Neuronal stem cell (in vitro differentiated cells): ENCODE data around the gene SLX9.

Source experiments
- DNase-seq: peaks from one replicate; pipeline ENCODE4 v3.0.0-alpha.2; 2013; ENCODE audit warnings: low spot score
- H2AFZ ChIP-seq: one replicate; pipeline ENCODE4 v1.6.1; 2013; ENCODE audit warnings: mild to moderate bottlenecking, low read length, inconsistent platforms
- H2AK5ac ChIP-seq: 2 replicates; pipeline ENCODE4 v1.6.1; 2013; ENCODE audit warnings: low read depth, mild to moderate bottlenecking, inconsistent platforms, low read length, moderate library complexity, mixed read lengths
- H2BK120ac ChIP-seq: 2 replicates; pipeline ENCODE4 v1.6.1; 2013; ENCODE audit warnings: low read depth, mild to moderate bottlenecking, inconsistent platforms, low read length, moderate library complexity, mixed read lengths
- H2BK12ac ChIP-seq: one replicate; pipeline ENCODE4 v1.6.1; 2013; ENCODE audit warnings: low read length, inconsistent platforms
- H2BK15ac ChIP-seq: 2 replicates; pipeline ENCODE4 v1.6.1; 2013; ENCODE audit warnings: mild to moderate bottlenecking, low read length, inconsistent platforms, mixed read lengths
- H2BK5ac ChIP-seq: one replicate; pipeline ENCODE4 v1.6.1; 2013; ENCODE audit warnings: inconsistent platforms, mild to moderate bottlenecking, low read length, moderate library complexity
- H3K14ac ChIP-seq: one replicate; pipeline ENCODE4 v1.6.1; 2013; ENCODE audit warnings: low read length, inconsistent platforms
- H3K18ac ChIP-seq: 2 replicates; pipeline ENCODE4 v1.6.1; 2013; ENCODE audit warnings: low read length, inconsistent platforms
- H3K23ac ChIP-seq: 2 replicates; pipeline ENCODE4 v1.6.1; 2013; ENCODE audit warnings: low read depth, mild to moderate bottlenecking, mixed read lengths, low read length, inconsistent platforms; ENCODE audit not compliant: poor library complexity
- H3K27ac ChIP-seq: replicated peaks from 3 replicates; pipeline ENCODE4 v1.5.1; 2013; ENCODE audit warnings: low read length, inconsistent platforms
- H3K27me3 ChIP-seq, 3 experiments: 2 replicates each; pipeline ENCODE4 v1.6.1; 2013; ENCODE audit warnings: low read length in 3 of 3, mild to moderate bottlenecking in 2 of 3, inconsistent platforms in 1 of 3, low read depth in 1 of 3, mixed read lengths in 1 of 3, moderate library complexity in 1 of 3; ENCODE audit not compliant: control insufficient read depth in 3 of 3, insufficient read depth in 3 of 3
- H3K36me3 ChIP-seq, 2 donors: replicated peaks in 1 of 2; 2 replicates each; pipeline ENCODE4 v1.6.1; 2013; ENCODE audit warnings: low read length in 2 of 2; ENCODE audit not compliant: control insufficient read depth in 2 of 2, insufficient read depth in 2 of 2
- H3K4ac ChIP-seq: 2 replicates; pipeline ENCODE4 v1.6.1; 2013; ENCODE audit warnings: inconsistent platforms, mild to moderate bottlenecking, low read length, moderate library complexity
- H3K4me1 ChIP-seq, 2 donors: 1 replicate in 1 of 2; 2 replicates in 1 of 2; pipeline ENCODE4 v1.6.1; 2013; ENCODE audit warnings: low read length in 2 of 2, low read depth in 1 of 2; ENCODE audit not compliant: control insufficient read depth in 2 of 2, insufficient read depth in 1 of 2
- H3K4me2 ChIP-seq: one replicate; pipeline ENCODE4 v1.6.1; 2013; ENCODE audit warnings: mild to moderate bottlenecking, low read length, inconsistent platforms; ENCODE audit not compliant: insufficient read depth, poor library complexity, severe bottlenecking
- H3K4me3 ChIP-seq, 2 donors: 2 replicates each; pipeline ENCODE4 v1.5.1; 2013; ENCODE audit warnings: low read length in 2 of 2, mild to moderate bottlenecking in 2 of 2, inconsistent platforms in 1 of 2, moderate library complexity in 1 of 2
- H3K79me1 ChIP-seq: one replicate; pipeline ENCODE4 v1.6.1; 2013; ENCODE audit warnings: low read depth, mild to moderate bottlenecking, inconsistent platforms, low read length, moderate library complexity
- H3K9ac ChIP-seq: one replicate; pipeline ENCODE4 v1.6.1; 2013; ENCODE audit warnings: mild to moderate bottlenecking, low read depth, low read length, inconsistent platforms; ENCODE audit not compliant: poor library complexity
- H3K9me3 ChIP-seq, 2 donors: replicated peaks in 1 of 2; 2 replicates each; pipeline versions ENCODE3 to v1.6.1; 2013; ENCODE audit warnings: low read length in 2 of 2, mild to moderate bottlenecking in 2 of 2, inconsistent platforms in 1 of 2, low read depth in 1 of 2, mixed read lengths in 1 of 2, moderate library complexity in 1 of 2; ENCODE audit not compliant: control insufficient read depth in 2 of 2, insufficient read depth in 1 of 2
- H4K8ac ChIP-seq: one replicate; pipeline ENCODE4 v1.6.1; 2013; ENCODE audit warnings: low read depth, mild to moderate bottlenecking, inconsistent platforms, low read length, moderate library complexity
- H4K91ac ChIP-seq: one replicate; pipeline ENCODE4 v1.6.1; 2013; ENCODE audit warnings: low read length, low read depth, mild to moderate bottlenecking, inconsistent platforms; ENCODE audit not compliant: poor library complexity
- WGBS, 2 donors: extraction: QIAGEN DNeasy Blood & Tissue Kit; methylation state at CpG; one replicate each; pipeline ENCODE4 v1.1.7; 2013; ENCODE audit warnings: missing lambda C conversion rate in 2 of 2, mixed read lengths in 1 of 2; ENCODE audit not compliant: insufficient read length in 2 of 2, insufficient replicate concordance in 1 of 2; ENCODE audit errors: extremely low coverage in 2 of 2; 5-methylcytosine and 5-hydroxymethylcytosine counted together

The SLX9 gene

GRCh38 chr21:44985441-44986401 is 45.9 kb downstream of the SLX9 start:
- no peak overlapping the region for H2BK5ac ChIP-seq
- peak overlapping the region; percentile 92 for H2AK5ac ChIP-seq
- WGBS, 2 donors = no CpG with 5 or more reads among the region's 26 CpGs
- H3K23ac ChIP-seq = peak overlapping the region; percentile 5
- no peak overlapping the region for H2BK15ac ChIP-seq
- no peak for DNase-seq
- no peaks in the 10 kb centered on the region for H3K79me1 ChIP-seq
- no peak overlapping the region for H3K27ac ChIP-seq
- no peak overlapping the region for H3K4me2 ChIP-seq
- peaks cover 7 to 29% of the 10 kb centered on the region in 2 donors for H3K4me1 ChIP-seq
- no peak overlapping the region for H4K91ac ChIP-seq
- H3K4ac ChIP-seq = no peak overlapping the region
- peak overlapping the region; percentile 15 for H3K18ac ChIP-seq
- H2BK120ac ChIP-seq = no peak overlapping the region
- no peak overlapping the region for H3K14ac ChIP-seq
- H2BK12ac ChIP-seq = no peak overlapping the region
- no peaks in the 10 kb centered on the region for H3K9me3 ChIP-seq
- peaks cover 0 to 18% (median 0%) of the 10 kb centered on the region in 3 experiments for H3K27me3 ChIP-seq
- H3K9ac ChIP-seq = peak overlapping the region; percentile 25
- peak overlapping the region; percentile 82 for H2AFZ ChIP-seq
- no peak overlapping the region for H3K4me3 ChIP-seq
- H3K36me3 ChIP-seq = no peaks in the 10 kb centered on the region
- no peak overlapping the region for H4K8ac ChIP-seq

GRCh38 chr21:44986471-44987291 is 46.9 kb downstream of the SLX9 start:
- no peak for DNase-seq
- Histone ChIP-seq H2BK5ac (no peak overlapping the region), H3K79me1 (no peaks in the 10 kb centered on the region), H3K9ac (peak overlapping the region; percentile 24), H3K27me3 (peaks cover 0 to 18% (median 0%) of the 10 kb centered on the region in 3 experiments), H3K4ac (no peak overlapping the region), H3K4me3 (no peak overlapping the region), H3K23ac (no peak overlapping the region), H3K14ac (no peak overlapping the region), H2BK15ac (no peak overlapping the region), H2BK120ac (no peak overlapping the region), H3K4me1 (peaks cover 7 to 29% of the 10 kb centered on the region in 2 donors), H2AK5ac (peak overlapping the region; percentile 3), H4K8ac (no peak overlapping the region), H2BK12ac (peak overlapping the region; percentile 73), H4K91ac (no peak overlapping the region), H2AFZ (no peak overlapping the region), H3K27ac (no peak overlapping the region), H3K9me3 (no peaks in the 10 kb centered on the region), H3K36me3 (no peaks in the 10 kb centered on the region), H3K4me2 (no peak overlapping the region), H3K18ac (peak overlapping the region; percentile 48)
- WGBS, 2 donors = no CpG with 5 or more reads among the region's 23 CpGs

DNA sequence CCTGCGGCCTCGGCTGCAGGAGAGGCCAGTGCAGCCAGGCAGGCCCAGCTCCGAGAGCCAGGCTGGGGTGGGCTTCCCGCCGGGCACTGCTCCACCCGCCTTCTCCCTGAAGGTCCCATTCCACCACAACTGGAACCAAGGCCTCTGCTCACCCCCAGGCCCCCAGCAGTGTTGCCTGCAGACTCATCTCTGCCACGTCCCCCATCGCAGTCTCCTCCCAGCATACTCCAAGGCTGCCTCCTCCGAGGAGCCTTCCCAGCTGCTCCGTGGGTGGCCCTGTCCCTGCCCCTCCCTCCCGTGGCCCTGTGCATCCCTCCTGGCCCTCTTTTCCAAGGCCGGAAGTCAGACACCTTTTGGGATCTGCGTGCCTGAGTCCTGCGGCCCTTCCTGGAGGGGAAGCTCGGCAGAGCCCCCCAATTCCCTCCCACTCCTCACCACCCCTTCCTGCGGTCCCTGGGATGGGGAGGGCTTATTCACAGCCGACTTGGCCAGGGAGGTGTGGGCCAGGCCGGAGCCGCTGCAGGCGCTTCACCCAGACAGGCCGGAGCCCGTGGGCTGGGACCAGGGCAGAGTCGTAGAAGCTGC is 47.6 kb downstream of the SLX9 start:
- Histone ChIP-seq H3K4ac (no peak overlapping the region), H2BK5ac (peak overlapping the region; percentile 93), H3K4me1 (peaks cover 7 to 27% of the 10 kb centered on the region in 2 donors), H3K9me3 (no peaks in the 10 kb centered on the region), H3K9ac (no peak overlapping the region), H2BK120ac (no peak overlapping the region), H3K23ac (no peak overlapping the region), H2AFZ (no peak overlapping the region), H4K91ac (no peak overlapping the region), H4K8ac (no peak overlapping the region), H3K4me2 (no peak overlapping the region), H2AK5ac (peak overlapping the region; percentile 88), H3K27ac (no peak overlapping the region), H3K14ac (no peak overlapping the region), H3K36me3 (no peaks in the 10 kb centered on the region), H3K79me1 (no peaks in the 10 kb centered on the region), H3K27me3 (peaks cover 0 to 18% (median 0%) of the 10 kb centered on the region in 3 experiments), H2BK15ac (no peak overlapping the region), H3K18ac (peak overlapping the region; percentile 83), H3K4me3 (no peak overlapping the region), H2BK12ac (peak overlapping the region; percentile 73)
- no peak for DNase-seq
- WGBS, 2 donors = no CpG with 5 or more reads among the region's 23 CpGs
